HEK293 (cell line): ENCODE results near the gene CEP112.
"Not testable (repeated sequence)": the region's sequence is repeated elsewhere in the genome, so short reads cannot be mapped to it uniquely, and the experiment has no call there.

Source experiments
- CTCF ChIP-seq: fragments of 450-650 bp; formaldehyde crosslinking; IDR thresholded peaks from 2 replicates; pipeline ENCODE4 v1.5.1; 2016; ENCODE audit warnings: missing biosample characterization, missing genetic modification characterization
- ZBTB20 ChIP-seq: fragments of 450-650 bp; formaldehyde crosslinking; IDR thresholded peaks from 2 replicates; pipeline ENCODE4 v1.5.1; 2016; ENCODE audit warnings: missing biosample characterization, missing genetic modification characterization
- ZNF335 ChIP-seq: fragments of 450-650 bp; formaldehyde crosslinking; conservative IDR thresholded peaks from 2 replicates; pipeline ENCODE4 v1.5.1; 2016; ENCODE audit warnings: missing biosample characterization, missing genetic modification characterization
- ZSCAN23 ChIP-seq: fragments of 450-650 bp; formaldehyde crosslinking; IDR thresholded peaks from 2 replicates; pipeline ENCODE4 v1.5.1; 2016; ENCODE audit warnings: missing biosample characterization, missing genetic modification characterization

DNA sequence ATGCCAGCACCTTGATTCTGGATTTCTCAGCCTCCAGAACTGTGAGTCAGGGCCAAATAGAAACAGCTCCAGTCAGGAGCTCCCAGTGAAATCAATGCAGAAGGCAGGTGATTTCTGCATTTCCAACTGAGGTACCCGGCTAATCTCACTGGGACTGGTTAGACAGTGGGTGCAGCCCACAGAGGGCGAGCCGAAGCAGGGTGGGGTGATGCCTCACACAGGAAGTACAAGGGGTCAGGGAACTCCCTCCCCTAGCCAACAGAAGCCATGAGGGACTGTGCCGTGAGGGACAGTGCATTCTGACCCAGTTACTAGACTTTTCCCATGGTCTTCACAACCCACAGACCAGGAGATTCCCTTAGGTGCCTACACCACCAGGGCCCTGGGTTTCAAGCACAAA, 36.9 kb downstream of the CEP112 start:
- TF ChIP-seq CTCF; ZNF335 (tag by site-specific recombination); ZSCAN23 (tag by site-specific recombination); ZBTB20 (tag by site-specific recombination): not testable (repeated sequence)
